ENCODE results near the gene GLI3.

GLI3 gene

DNA sequence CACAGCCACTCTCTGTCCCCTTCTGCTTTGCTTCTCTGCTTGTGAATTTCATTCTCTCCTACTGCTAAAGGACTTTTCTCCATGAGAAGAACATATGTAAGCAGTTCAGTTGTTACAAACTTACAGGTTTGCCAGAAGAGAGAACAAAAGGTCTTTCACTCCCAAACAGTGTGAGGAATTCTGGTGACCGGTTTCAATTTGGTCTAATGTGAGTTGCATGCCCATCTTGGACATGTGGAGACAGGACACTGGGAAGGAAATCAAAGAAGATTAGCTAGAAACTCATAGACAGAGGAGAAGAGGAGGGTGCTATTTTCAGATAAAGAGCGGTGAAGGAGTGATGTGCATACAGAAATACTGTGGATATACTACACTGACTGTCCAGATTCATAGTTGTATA is 324.6 kb downstream of the GLI3 start:
- DNase-seq = no peak

DNA sequence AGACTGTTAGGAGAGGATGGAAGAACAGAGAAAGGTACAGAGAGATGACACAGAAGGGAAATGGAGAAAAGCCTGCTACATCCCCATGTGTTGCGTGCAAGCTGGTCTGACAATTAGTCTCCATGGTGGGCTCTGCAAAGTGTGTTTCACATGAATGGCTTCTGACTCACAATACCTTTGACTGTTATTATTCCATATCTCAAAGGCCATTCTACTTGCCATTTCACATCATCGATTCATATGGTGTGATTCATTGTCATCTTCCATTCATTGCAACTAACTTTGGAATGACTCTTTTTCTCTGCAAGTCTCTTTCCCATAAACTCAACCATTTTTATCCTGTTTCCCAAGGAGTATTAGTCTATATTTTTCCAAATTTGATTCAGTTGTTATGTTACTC is 325.2 kb downstream of the GLI3 start:
- no peak for DNase-seq
